GM19043 (cell line): ENCODE measurements around the gene CPLX3.

ENCODE experiments used
- ATAC-seq: cut with Tn5 transposase; IDR thresholded peaks from one replicate; pipeline ENCODE4 v1.9.1; 2021; ENCODE audit warnings: low read depth; ENCODE audit not compliant: unreplicated experiment

CPLX3 gene

DNA sequence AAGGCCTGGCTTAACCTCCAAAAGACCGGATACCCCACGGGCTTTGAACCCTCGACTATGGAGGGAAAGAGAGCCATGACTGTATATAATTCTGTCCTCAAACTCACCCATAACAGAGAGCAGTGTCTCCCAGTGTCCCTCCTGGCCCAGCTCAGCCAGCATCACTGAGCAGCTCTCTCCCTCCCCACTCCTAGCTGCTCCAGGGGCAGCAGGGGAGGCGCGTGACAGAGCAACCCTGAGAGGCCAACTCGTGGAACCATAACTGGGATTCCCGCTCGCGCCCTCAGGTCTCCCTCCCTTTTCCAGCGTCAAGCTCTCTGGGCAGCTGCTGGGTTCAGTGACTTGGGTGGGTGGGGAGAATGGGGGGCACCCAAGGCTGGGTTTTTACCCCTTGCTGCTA is 561 bp upstream of the CPLX3 start:
- no peak for ATAC-seq

DNA sequence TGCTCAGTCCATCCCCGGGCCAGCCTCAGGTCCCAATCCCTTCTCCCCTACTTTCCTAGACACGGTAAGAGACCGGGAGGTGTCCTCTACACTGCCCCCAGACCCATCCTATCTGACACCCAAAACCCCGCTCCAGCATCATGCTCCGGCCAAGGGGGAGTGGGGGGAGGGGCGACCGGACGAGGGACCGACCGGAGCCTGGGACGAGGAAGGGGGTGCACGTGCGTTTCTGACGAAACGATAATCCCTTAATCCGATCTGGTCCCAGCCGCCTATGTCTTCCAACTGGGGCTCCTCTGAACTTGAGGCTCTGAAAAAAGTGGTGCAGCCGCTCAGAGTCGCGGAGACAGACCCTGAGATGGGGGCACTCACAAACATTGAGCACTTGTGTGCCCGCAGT is 494 bp downstream of the CPLX3 start:
- ATAC-seq: no peak

DNA sequence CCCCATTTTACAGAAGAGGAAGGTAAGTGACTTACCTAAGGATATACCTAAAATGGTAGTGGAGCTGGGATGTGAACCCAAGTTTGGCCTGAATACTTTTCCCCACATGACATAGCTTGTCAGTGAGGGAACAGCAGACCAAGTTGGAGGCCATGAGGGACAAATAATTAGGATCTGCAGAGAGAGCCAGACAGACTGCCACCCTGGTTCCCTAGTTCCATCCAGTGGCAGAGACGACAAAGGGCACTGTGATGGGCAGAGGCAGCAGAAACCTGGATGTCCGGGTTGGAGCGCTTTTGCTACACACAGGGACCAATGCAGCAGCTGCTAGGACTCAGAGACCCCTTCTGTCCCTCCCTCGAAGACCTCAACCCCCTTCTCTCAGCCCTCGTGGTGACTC is 1.2 kb downstream of the CPLX3 start:
- no peak for ATAC-seq

DNA sequence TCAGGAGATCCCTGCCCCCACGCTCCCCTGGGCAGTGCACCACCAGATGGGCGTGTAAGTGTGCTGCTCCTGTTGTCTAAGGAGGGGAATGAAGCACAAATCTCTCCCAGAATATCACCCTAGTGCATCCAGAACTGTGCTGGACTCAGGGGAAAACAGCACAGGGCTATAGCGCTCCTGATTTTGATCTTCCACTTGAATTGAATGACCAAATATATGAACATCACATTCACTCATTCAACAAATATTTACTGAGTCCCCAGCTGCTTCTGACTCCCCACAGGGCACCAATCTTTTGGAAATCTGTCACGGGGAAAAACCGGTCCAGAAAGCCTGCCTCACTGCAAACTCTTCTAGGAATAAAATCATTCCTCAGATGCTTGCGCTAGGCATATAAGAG is 2.4 kb downstream of the CPLX3 start:
- ATAC-seq: no peak

DNA sequence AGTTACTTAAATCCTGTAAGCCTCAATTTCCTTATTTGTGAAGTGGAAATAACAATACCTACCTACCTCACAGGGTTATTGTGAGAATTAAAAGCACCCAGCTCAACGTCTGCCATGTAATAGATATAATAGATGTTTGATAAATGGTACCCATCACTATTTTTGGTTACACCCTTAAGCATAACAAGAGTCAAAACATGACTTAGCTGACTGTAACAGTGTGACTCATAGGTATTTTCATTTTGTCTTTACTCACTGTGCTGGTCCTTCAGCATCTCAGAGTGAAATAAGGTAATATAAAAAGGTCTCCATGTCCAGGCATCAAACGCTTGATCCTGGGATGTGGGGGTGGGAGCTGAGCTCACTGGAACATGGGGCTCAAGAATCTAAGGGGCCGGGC is 3.1 kb downstream of the CPLX3 start:
- ATAC-seq: no peak

DNA sequence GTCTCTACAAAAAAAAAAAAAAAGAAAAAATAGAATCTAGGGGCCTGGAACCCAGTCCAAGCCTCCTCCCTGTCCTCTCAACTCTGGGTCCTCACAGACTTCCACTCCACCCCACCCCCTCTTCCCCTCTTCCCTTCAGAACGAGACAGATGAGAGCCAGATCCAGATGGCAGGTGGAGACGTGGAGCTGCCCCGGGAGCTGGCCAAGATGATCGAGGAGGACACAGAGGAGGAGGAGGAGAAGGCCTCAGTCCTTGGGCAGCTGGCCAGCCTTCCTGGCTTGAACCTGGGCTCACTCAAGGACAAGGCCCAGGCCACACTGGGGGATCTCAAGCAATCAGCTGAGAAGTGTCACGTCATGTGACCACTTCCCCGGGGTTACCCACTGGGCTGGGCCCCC is 3.6 kb downstream of the CPLX3 start:
- no peak for ATAC-seq

DNA sequence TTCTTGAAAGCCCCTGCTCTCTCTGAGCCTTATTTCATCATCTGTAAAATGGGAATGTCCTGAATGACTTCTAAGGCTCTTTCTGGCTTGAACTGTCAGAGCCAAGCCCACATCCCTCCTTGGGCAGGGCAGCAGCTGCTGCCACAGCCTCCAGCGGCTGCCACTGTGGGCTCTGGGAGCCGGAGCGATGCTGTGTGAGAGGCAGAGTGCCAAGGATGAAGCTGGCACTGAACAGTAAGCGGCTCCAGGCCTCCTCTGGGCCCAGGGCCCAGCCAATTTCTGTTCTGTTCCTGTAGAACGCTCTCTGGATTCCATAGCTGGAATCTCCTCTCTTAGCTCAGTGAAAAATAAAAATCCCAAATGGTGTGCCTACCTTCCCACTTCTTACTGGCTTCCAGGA is 4.4 kb downstream of the CPLX3 start:
- ATAC-seq: no peak

DNA sequence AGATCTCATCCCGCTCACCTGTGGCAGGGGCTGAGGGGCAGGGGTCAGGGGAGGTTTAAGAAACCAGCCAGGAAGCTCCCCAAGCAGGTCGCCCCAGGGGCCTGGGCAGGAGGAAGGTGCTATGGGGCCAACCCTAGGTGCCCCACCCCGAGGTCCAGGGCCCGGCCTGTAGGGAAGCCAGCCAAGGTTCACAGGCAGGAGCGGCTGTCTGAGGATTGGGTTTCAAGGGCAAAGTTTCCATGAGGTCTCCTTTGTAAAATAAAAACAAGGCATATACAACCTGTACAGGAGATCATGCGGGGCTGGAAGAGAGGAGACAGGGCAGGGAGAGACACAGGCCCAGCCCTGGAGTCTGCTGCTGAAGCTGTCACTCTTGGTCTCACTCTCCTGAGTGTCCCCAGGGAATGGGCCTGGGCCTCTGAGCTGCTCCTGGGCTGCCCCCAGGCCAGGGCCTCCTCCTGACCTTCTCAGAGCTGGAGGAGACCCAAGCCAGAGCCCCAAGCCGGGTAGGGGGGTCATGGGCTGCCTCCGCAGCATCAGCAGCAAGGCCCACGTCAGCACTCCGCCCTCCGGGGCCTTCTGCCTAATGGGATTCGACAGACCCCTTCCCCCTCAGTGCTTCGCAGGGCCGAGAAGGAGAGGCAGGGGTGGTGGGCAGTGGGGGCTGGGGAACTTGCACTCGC is 5.5 kb downstream of the CPLX3 start:
- ATAC-seq: no peak

DNA sequence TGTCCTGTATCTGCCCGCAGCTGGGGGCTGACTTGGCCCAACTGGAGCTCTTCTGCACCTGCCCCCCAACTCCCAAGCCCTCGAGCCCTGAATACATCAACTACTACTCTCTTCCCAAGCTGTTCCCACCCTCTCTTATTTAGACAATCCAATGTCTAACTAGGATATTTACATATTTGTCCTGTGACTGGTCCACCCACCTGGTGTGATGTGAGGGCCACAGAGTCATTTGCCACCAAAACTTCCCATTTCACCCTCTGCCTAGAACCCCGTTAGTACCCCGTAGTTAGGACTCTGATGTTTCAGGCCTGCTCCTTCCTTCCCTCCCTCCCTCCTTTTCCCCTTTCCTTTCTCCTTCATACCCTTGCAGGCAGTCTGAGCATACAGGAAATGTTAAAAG is 6.4 kb downstream of the CPLX3 start:
- no peak for ATAC-seq

DNA sequence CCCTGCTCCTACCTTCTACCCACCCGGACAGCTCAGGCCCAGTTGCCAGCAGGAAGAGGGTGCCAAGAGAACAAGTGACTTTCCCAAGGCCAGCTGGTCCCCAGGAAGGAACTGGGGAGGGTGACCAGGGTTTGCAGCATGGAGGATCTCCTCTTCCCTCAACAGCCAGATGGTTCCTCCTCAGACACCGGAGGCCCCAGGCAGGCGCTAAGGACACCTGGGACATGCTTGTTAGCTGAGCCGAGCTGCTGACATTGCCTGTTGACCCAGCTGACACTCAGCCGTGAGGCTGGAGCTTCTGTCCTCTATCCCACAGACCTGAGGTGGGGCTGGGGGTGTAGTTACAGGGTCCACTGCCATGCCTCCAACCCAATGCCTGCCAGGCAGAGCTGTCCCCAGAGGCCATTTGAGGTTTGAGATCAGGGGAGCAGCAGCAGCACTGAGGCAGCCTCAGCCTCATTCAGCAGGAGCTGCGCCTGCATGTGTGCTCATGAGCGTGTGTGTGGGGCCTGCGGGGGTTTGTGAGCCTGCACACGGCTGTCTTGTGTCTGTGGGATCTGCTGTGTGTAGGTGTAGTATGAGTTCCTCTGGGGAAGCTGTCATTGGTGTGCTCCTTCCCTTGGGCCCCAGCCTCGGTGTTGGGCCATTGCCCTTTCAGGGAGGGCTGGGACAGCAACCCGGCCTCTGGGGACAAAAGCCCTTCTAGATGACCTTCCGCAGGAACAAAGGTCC is 7.1 kb downstream of the CPLX3 start:
- no peak for ATAC-seq

DNA sequence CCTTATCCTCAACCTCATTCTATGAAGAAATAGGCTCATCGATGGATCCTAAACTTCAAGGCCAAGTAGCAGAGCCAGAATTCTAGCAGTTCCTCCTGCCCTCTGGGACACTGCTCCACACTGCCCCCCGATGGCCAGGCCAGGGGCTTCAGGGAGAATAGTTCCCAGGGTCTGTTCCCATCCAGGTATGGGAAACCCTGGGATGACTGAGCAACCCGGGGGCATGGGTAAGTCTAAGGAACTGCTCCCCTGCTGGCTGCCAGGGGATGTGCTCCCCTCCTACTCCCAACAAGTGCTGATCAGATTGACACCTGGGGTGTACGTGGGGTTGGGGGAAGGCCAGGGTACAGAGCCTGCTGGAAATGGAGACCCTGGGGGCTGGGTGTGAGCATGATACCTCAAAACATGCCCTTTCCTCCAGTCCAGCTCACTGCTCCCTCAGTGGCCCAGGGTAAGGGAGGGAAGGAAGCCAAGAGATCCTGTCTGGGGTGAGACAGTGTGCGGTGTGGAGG is 8.9 kb downstream of the CPLX3 start:
- ATAC-seq: no peak

DNA sequence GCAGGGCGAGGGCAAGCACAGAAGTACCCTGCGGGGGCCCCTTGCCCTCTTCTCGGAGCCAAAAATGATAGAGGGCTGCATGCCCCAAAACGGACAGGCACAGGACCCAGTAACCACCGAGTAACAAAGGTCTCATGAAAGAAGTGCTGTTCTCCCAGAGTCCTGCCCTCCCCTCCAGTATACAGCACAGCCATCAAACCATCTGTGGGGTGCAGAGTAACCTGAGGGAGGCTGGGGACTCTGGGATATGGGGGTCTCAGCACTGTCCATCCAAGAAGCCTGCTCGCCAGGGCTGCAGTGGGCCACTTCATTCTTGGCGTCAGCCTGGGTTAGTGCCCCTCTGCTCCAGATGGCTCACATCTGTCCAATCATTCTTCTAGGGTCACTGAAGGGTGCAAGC is 10.4 kb downstream of the CPLX3 start:
- ATAC-seq: no peak

DNA sequence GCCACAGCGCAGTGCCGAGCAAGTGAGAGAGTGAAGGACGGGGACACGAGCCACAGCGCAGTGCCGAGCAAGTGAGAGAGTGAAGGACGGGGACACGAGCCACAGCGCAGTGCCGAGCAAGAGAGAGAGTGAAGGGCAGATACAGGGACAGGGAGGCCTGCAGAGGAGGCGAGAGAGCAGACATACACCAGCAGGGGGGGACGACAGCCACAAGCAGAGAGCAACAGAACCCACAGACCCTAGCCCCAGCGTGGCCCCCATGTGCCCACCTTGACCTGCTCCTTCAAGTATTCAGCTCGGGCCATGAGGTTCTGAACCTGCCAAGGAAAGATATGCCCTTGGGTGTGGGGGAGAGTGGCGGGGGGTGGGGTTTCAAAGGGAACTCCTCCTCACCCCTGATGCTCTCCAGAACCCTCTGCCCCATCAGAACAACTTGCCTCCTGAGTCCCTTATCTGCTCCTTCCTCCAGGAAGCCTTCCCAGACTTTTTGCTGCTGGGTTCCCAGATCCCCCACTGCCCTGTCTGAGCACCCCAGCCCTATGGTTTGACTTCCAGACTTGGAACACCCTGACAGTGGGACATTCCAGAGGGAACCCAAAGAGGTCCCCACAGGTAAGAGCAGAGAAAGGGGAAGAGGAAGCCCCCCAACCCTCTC is 11.2 kb downstream of the CPLX3 start:
- no peak for ATAC-seq

DNA sequence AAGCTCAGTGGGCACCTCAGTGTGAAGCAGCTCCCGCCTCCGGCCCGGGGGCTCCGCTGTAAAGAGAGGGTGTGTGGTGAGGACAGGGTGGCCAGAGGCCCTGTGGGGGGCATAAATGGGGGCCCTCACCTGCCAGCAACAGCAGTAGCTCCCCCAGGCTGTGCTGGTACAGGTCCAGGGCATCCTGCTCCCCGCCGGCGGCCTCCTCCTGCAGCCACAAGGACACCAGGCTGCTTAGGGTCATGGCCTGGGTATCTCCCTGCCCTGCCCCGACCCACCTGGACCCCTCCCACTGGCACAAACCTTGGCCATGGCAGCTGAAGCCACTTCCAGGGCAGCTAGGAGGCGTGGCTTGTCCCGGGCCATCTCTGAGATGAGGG is 11.7 kb downstream of the CPLX3 start:
- no peak for ATAC-seq

DNA sequence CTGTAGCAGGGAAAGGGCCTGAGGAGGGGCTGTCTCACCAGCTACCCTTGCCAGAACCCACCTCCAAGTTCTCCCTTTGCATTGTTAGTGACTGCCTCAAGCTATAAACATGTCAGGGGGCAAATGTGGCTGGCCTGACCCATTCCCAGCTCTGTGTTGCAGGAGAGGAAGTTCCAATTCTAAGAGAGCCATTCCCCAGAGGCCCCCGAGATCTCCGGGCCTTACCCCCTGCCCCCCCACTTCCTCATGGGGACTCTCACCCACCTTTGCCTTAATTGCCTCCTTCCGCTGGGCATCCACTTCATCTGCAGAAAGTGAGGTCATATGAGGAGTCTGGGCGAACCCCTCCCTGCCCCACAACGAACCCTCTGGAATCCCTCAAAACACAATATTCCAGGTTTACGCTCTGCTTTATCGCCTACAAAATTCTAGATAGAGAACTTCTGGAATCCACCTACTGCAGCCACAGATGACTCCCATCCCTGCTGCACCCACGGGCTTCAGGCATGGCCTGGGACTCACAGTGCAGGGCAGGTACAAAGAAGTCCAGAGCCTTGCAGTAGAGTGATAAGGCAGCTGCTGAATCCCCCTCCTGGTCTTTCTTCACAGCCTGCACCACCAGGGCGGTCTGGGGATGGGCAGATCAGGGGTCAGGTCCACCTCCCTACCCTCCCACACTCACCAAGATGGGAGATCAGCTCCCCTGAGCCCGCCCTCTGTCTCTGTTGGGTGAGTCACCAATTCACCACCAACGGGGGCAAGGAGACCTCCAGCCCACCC is 12.5 kb downstream of the CPLX3 start:
- no peak for ATAC-seq

DNA sequence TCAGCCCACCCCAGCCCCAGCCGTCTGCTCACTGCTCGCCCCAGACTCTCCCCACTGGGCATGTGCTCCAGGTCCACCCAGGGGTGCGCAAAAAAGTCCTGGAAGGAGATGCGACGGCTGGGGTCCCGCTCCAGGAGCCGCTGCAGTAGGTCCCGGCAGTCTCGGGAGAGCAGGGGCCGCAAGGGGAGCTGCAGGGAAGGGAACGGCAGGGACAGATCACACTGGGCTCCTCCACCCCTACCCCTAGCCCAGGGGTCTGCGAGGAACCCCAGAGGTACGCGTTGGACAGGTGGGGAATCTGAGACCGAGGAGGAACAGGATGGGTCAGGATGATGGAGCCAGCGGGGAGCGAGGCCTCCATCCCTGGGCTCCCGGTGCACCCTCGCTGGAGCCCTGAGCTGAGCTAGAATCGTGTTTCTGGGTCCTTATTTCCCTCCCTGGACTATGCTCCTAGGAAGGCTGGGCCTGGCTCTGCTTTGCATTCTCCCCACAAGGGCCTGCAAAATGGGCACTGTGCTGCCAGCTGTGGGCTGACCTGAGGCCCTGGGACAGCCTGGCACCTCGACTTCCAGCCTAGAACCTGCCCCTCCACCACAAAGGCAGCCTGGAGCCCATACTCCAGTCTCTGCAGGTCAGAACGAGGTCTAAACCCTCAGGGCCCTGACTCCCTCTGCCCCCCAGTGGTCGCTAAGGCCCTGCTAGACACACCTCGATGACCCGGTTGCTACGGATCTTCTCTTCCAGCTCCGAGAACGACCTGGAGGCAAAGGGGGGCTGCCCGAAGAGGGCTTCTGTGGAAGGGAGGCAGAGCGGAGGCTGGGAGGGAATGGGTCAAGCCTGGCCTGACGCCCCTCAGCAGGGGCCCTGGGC is 13.3 kb downstream of the CPLX3 start:
- no peak for ATAC-seq

DNA sequence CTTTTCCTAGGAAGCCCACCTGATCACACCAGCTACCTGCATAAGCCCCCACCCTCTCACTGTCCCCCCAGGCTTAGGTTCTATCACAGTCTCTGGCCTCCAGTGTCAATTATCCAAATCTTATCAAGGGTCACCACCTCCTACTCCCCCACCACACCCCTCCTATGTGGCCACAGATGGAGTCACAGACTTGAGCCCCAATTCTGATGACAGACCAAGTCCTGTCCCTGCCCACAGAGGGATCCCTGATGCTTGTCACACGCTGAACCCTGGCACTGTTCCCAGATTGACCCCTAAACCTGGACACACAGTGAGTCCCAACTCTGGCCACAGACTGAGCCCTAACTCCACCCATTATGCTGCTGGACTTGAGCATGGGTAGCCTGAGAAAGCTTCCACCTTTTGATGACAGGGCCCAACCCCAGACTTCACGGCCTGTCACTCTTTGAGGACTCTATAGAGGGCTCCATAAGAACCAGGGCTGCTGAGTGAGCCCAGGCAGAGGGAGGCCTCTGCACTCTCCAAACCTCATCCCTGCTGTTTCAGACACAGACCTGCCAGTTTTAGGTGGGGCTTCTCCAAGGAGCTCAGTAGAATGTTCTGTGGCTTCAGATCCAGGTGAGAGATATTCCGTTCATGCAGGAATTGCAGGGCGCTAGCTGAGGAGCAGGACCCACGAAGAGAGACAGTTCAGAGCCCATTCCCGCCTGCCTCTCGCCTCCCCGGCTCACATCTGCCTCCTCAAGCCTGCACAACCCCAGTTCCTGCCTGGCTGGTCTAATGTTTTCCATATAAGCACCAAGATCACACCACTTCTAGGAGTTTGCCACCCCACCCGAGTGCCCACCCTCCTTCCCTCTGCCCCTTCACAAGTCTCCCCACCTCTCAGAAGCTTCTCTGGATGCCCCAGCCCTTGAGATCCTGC is 14.7 kb downstream of the CPLX3 start:
- no peak for ATAC-seq

DNA sequence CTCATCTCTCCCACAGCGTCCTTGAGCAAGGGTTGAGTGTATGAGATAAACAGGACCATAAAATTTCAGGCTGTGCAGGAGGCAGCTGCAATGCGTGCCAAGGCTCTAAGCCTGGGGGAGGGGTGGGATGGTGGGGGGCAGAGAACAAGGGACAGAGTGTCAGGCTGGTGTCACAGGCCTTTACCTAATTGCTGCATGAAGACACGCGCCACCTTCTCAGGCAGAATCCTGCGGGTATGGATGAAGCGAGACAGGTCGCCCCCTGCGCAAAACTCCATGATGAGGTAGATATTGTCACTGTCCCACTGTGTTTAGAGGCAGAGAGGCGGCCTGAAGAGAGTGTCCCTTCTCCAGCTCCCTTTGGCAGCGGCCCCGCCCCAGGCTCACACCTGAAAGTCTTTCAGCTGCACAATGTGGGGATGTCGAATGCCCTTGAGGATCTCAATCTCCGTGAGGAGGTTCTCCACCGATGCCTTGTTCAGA is 15.5 kb downstream of the CPLX3 start:
- ATAC-seq: no peak
